ENCODE results near the gene SLC22A23.
A peak's percentile ranks its signal among the peaks of the same experiment; 100 is the strongest.

The SLC22A23 gene

DNA sequence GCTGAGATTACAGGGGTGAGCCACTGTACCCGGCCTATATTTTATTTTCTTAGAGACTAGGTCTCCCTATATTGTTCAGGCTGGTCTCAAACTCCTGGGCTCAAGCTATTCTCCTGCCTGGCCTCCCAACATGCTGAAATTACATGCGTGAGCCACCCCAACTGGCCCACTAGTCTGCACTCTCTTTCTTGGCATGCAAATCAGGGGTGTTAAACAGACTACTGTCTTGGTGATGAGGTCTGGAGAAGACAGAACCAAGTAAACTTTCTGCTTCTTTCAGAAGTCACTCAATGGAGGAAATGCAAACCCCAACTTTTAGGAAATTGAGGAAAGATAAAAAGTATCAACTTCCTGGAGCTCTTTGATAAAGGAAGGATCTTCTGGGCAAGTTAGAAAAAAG lies 221.4 kb downstream of the SLC22A23 start:
- no peak for DNase-seq

DNA sequence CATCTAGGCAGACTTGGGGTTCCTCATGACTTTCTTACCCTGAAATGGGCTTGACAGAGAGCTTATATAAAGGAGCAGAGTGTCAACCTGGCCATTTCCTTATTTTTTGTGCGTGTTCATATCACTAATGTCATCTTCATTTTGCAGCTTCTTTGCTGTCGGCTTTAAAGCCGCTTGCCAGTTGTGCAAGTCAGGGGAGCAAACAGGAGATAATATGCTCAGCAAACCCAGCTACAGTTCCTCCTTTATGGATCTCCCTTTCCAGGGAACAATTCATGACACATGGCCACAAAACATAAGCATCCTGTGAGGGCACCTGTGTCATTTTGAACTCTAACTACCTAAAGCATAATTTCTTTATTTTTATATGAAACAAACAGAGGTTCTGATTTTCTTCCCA lies 222.9 kb downstream of the SLC22A23 start:
- no peak for DNase-seq

DNA sequence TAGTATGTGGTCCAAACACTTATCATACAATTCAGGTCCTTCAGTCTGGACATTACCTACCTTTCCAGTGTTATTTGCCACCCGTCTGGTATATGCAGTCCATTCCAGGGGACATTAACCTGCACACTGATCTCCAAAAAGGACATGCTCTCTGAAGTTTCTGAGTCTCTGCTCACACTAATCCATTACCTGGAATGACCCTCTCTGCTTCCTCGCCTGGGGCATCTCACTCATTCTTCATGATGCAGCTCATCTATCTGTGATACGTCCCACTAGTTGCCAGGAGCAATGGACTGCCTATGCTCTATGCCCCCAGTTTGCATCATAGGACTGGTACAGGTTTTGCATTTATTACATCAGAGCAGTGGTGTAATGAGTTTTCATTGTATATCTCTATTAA lies 223.5 kb downstream of the SLC22A23 start:
- DNase-seq, result no peak

DNA sequence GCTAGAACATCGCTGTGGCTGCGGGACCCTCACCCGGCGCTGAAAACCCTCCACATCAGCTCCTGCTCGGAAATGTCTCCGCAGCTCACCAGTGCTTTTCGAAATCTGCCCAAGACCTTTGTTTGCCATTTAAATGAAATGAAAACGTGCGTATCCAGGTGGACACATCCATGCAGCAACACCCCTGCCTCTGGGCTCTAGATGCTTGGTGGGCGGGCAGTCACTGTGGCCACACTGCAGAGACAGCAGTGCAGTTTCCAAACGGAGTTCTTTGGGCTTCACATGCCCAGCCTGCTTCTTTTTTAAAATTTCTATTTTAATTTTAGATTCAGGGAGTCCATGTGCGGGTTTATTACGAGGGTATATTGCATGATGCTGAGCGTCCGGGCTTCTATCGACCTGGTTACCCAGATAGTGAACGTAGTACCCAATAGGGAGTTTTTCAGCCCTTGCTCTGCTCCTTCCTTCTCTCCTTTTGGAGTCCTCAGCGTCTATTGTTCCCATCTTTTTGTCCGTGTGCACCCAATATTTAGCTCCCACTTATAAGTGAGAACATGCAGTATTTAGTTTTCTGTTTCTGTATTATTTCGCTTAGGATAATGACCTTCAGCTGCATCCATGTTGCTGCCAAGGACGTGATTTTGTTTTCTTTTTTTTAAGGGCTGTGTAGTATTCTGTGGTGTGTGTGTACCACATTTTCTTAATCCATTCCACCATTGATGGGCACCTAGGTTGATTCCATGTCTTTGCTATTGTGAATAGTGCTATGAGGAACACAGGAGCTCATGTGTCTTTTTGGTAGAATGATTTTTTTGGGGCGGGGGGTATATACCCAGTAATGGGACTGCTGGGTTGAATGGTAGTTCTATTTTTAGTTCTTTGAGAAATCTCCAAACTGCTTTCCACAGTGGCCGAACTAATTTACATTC lies 224.6 kb downstream of the SLC22A23 start:
- DNase-seq, result no peak

DNA sequence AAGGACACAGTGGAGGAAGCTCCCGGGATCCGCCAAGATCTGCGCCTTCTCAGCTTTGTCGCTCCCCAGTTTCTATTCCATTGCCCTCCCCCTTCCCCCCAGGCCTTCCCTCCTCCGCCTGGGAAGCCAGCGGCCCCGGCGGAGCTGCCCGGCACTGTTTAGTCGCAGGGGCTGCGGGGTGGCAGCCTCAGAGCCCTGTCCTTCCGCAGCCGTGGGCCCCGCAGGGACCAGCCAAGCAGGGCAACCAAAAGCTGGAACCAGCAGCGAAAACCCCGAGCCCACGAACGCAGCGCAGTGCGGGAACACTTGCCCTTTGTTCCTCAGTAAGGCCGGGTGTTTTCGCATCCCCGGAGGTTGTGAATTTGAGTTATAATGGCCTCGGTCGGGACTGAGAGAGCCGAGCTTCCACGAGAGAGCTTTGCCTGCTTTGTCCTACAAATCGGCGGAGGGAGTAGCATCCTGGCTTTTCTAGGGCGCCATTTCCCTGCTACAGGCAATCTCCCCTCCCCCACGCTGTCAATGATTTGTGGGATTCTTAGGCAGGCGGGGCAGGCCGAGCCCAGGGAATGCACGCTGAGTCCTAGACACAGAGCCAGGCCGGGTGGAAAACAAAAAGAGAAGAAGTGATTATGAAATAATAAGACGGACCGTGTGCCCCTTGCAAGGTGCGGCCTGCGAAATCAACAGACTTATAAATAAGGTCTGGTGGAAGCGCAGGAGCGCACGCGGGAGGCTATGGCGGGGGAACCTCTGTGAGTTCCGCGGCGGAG lies 225.4 kb downstream of the SLC22A23 start:
- DNase-seq, result peak; percentile 82

DNA sequence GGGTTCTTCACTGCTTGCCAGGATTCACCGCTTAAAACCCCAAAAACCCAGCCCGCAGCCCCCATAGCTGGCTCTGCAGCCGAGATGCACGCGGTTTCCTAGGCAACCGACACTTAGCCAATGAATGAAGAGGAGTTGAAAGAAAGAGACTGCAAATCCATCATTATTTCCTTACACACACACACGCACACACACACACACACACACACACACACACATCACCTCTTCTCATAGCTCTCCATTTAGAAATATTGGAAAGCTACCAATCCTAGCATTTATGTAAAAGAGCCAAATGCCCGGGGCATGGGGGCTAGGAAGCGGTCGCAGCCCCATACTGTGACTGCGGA lies 226.0 kb downstream of the SLC22A23 start:
- DNase-seq, result peak; percentile 67

DNA sequence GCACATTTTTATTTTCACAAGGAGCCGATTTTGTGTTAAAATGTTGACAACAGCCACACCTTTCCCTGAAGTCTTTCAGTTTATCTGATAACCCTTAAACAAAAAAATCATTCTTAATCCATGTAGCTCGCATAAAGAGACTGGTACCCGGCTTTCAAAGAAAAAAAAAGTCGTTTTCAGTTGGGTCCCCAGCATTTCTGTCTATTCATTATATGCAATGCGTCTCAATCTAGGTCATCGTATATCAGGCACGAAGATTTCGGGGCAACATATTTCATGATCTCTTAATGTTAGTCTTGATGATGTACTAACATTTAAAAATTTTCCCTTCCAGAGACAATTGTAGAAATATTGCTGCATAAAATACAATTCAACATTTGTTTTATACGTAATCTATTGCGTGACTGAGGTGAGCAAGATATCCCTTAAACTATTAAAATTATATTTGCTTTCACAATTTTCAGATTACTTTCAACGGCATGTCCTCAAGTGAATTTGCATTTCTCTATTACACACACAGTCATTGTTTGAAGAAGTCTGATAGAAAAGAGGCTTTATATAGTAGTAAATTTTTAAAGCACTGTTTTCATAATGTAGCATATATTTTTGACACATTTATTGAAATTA lies 226.5 kb downstream of the SLC22A23 start:
- no peak for DNase-seq

DNA sequence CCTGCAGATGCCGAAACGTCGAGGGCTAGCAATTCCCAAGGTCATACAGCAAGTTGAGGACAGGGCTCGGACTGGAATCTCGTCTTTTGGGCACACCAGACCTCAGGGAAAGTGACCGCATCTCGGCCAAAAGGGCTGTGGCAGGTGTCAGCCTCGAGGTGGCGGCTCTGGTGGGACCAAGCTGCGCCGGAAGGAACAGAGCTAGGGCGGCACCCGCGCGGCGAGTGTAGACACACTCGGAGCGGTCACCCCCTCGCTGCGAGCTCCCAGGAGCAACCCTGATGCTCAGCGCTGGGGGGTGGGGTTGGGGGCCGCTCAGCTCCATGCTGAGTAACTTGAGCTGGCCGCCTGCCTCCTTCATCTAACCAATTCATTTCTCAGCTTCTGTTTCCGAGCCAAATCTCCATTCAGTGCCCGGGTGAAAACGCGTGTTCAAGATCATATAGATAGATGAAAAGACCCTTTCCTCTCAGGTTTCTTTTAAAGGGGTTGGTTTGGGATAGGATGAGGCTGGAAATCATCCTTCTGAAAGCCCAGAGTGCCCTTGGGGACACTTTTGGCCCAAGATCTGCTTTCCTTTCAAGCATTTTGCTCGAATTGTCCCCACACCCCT lies 227.2 kb downstream of the SLC22A23 start:
- DNase-seq, result peak; percentile 48

DNA sequence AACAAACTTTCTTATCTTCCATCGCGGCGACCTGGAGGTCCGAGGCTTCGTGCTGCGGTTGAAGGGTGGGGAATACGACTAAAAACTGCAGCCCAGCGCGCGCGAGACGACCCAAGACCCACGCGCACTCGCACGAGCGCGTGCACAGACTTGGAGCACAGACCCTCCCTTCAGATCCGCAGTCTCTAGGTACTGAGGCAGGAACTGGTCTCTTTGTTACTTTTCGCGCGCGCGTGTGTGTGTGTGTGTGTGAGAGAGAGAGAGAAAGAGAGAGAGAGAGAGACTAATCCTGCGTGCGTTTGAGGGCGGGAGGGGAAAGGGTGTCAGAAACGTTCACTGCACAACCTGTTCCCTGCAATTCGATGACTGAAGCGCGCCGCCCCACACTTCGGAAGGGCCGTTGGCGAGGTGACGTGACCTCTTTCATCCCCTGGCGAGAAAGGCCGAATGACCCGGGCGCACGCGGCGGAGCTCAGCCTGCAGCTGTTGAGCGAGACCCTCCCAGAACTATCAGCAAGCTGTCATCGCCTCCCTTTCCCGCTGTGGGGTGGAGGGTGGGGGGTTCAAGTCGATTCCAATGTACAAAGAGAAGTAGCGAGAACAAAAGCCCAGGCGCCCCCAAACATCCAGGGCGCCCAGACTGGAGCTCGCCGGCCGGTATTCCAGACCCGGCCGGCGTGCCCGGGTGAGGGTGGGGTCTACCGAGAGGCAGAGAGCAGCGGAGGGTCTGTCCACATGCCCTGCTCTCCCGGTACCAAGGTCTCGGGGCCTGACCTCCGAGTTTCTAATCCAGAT lies 227.9 kb downstream of the SLC22A23 start:
- no peak for DNase-seq

DNA sequence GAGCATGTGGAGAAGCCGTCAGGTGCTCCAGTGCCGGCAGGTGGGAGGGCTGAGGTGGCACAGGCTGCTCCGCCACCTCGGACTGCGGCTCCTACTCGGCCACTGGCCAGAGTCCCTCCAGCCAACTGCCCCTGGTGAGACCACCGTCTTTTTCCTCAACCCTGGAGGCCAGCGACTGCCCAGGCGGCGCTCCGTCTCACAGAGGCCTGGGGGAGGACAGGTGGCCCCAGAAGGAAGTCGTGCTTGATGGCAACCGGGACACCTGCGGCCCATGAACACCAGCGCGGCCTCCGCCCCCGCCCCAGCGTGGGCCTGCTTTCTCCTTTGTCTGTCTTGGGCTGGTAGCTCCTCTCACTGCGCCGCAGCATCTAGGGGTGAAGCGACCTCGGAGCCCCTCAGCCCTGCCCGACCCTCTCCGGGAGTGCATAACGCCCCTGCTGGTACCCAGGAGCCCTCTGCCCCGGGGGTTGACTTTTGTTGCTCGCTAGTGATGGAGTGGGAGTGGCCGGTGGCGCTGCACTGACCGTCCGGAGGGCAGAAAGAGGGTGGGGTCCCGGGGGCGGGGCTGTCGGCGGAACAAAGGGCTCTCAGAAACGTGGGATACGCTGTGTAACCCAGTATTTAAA lies 228.7 kb downstream of the SLC22A23 start:
- no peak for DNase-seq

DNA sequence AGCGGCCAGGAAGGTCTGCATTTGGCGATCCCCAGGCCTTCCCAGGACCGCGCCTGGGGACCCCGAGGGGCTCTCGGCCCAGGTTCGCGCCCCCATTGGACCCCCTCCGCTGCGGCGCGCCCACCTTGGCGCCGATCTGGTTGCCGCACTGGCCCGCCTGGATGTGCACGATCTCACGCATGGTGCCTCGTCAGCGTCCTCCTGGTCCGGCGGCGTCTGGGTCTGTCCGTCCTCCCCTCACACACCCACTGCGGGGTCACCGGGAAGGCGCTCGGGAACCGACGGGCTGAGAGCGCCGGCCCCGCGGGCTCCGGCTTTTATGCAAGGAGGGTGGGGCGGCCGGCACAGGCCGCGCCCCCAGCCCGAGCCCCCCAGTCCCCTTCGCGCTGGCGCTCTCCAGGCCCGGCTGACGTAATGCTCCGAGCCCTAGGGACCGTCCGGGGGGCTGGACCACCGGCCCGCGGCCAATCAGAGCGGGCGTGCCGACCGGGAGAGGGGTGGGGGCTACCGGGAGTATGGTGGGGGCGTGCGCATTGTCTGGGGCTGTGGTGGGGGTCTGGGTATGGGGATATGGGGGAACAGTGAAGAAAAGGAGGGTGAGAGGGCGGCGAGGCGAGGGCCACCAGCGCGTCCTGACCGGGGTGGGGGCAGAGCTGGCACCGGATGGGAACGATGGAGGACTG lies 229.3 kb downstream of the SLC22A23 start, which contains the start of gene TUBB2B:
Gene TUBB2B (minus strand): TSS at position 291 of the 683 bp plus-strand sequence. CDS start 110 bp downstream, at position 181.
- DNase-seq, result peak; percentile 75

DNA sequence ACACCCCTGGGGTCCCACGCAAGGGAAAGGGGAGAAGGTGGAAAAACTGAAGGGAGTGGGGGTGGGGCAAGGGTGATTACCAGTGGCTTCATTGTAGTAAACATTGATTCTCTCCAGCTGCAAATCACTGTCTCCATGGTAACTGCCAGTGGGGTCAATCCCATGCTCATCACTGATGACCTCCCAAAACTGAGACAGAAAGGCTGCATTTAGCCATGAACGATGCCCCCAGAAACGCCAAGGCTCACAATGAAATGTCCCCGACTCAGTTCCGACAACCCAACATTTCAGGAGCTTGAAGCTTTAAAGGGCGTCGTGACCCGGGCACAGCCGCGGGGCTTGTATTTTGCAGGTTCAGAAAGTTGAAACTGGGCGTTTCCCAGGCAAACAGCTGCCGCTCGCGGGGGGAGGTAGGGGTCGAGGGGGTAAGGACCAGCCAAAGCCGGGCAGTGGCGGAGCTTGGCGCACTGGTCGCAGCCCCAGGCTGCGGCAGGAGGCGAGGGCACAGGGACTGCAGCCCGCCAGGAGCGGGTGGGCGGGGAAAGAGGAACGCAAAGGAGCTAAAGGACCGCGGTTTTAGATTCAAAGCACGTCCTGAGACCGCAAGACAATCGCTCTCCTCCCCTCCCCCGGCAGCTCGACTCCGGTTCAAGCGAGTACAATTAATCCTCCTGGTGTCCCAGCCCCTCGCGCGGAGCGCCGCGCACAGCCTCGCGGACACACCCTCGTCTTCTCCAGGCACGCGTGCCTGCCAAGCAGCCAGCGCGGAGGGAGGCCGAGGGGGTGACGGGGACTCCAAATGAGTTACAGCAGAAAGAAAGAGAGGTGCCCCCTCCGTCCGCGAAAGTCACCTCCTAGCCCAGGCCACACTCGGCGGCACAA lies 230.1 kb downstream of the SLC22A23 start:
- peak; percentile 57 for DNase-seq

DNA sequence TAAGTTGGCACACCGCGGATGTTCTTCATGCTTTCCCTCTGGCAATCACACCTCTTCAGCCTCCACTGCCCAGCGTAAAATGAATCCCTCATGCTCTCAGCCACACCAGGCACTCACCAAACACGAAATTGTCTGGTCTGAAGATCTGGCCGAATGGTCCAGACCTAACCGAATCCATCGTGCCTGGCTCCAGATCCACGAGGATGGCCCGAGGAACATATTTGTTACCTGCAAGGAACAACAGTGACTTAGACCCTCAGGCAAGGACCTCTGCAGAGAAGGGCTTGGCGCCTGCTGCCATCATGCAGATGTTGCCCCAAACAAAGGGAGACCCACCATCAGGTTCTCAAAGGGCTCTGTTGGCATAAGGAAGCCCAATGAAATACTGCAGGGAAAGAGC lies 230.8 kb downstream of the SLC22A23 start:
- DNase-seq, result no peak

DNA sequence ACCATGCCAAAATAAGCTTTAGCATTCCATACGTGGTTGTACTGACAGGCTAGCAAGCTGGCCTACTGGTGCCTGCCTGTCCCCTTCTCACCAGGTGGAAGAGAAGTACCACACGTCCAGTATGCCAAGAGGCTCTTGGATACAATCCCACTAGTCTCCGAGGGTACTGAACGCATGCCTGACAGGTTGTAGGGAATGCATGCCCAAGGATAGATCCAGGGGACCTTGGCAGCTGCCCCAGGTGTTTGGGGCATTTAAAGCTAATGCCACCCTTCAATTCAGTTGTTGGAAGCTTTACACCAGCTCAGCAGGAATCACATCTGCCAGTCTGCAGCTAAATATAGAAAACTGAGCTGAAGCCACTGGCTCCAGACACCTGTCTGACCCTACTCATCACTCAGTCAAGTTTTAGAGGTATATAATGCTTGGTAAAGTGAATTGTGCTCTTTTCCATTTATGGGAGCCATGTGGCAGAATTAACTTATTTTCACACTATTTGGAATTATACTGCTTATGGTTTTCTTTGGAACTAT lies 234.3 kb downstream of the SLC22A23 start:
- no peak for DNase-seq

DNA sequence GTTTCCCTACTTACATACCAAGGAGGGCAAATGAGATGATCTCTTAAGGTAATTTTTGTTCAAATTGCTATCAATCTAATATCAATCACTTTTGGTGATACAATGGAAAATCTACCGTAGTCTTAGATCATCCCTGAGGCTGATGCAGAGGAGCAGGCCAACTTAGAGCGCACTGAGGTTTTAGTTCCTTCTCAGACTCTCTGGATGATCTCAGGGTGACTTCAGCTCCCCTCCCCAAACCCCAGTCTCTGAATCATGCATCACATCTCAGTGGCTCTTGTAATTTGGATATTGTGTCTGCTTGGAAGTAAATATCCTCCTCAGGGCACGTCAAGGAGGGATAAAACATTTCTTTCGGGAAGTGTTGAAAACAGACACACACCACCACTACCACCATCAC lies 235.3 kb downstream of the SLC22A23 start:
- DNase-seq, result no peak

DNA sequence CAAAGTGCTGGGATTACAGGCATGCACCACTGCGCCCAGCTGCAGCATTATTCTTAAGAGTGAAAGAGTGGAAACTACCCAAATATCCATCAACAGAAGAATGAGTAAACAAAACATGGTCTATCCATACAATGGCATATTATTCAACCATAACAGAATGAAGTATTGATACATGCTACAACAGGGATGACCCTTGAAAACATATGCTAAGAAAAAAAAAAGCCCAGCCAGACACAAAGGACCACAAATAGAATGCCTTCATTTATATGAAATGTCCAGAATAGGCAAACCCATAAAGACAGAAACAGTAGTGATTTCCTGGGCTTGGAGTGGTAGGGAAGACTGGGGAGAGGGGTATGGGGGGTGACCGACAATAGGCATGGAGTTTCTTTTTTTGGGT lies 236.5 kb downstream of the SLC22A23 start:
- no peak for DNase-seq
